K562 (cell line): ENCODE results near the gene ADPRHL1. TPM values are rescaled to one million over a fixed set of nuclear protein-coding genes. Genes with fewer than 3 reads are reported as not detected.

ENCODE experiments used
- ATAC-seq: fragments of 200-7000 bp; cut with Tn5 transposase; 3 replicates; pipeline ENCODE4 v1.9.1; 2020; ENCODE audit warnings: moderate library complexity
- BruUV-seq: library from RNA; stranded (reverse); fragments of 400-500 nt; replicated peaks from 2 replicates; lab custom pipeline; 2021; lab: Mats Ljungman, UMichigan
- CTCF ChIA-PET: fragments of 300-600 bp; formaldehyde crosslinking; extraction: SDS; loops from one replicate; lab custom pipeline; 2021; ENCODE audit warnings: low intra/inter-chr PET ratio; lab: Yijun Ruan, JAX
- POLR2A ChIA-PET: fragments of 300-600, 350-650 bp; sonication (Branson Sonifier 250); formaldehyde crosslinking; extraction: SDS; loops from one replicate; lab custom pipeline; 2021; ENCODE audit warnings: antibody characterized with exemption, inconsistent platforms; lab: Yijun Ruan, JAX
- DNase-seq, 4 experiments: peaks; one replicate each; pipeline versions ENCODE4 v3.0.0 to v3.0.0-alpha.2; 2011 to 2018; ENCODE audit warnings: low spot score in 3 of 4, mixed read lengths in 3 of 4; ENCODE audit errors: extremely low read depth in 1 of 4
- FAIRE-seq: peaks from 2 replicates; lab custom pipeline; 2011; peaks lifted over from hg19 to GRCh38; lab: Jason Lieb, UNC
- H2AFZ ChIP-seq: 2 replicates; pipeline ENCODE4 v1.6.0; 2011; ENCODE audit warnings: low read depth, low read length, control low read depth, inconsistent platforms
- H3K27ac ChIP-seq: fragments of 200-600 bp; 3 replicates; pipeline ENCODE4 v1.8.0; 2011; ENCODE audit warnings: low read depth, mild to moderate bottlenecking, control low read depth, inconsistent platforms, low read length, moderate library complexity, mixed read lengths; ENCODE audit errors: extremely low read depth
- H3K27me3 ChIP-seq, 2 experiments: fragments of 300-600 bp in 1 of 2; 2 replicates in 1 of 2; 3 replicates in 1 of 2; pipeline versions ENCODE4 v1.6.0 to v1.8.0; 2011; ENCODE audit warnings: inconsistent platforms in 2 of 2, low read length in 2 of 2, mild to moderate bottlenecking in 1 of 2, mixed read lengths in 1 of 2, moderate library complexity in 1 of 2; ENCODE audit not compliant: control insufficient read depth in 2 of 2, insufficient read depth in 2 of 2
- H3K36me3 ChIP-seq: fragments of 300-600 bp; 3 replicates; pipeline ENCODE4 v1.8.0; 2011; ENCODE audit warnings: mild to moderate bottlenecking, low read length, inconsistent platforms; ENCODE audit not compliant: control insufficient read depth, insufficient read depth
- H3K4me1 ChIP-seq, 2 experiments: fragments of 200-600 bp in 1 of 2; replicated peaks in 1 of 2; 2 replicates in 1 of 2; 3 replicates in 1 of 2; pipeline versions ENCODE4 v1.5.1 to v1.8.0; 2011; ENCODE audit warnings: inconsistent platforms in 2 of 2, low read length in 2 of 2, mild to moderate bottlenecking in 1 of 2, mixed read lengths in 1 of 2, moderate library complexity in 1 of 2; ENCODE audit not compliant: control insufficient read depth in 2 of 2, insufficient read depth in 2 of 2
- H3K4me2 ChIP-seq: 2 replicates; pipeline ENCODE4 v1.6.1; 2011; ENCODE audit warnings: low read length, control low read depth, inconsistent platforms, mixed read lengths; ENCODE audit not compliant: insufficient read depth
- H3K4me3 ChIP-seq: fragments of 200-600 bp; sonication (generic), shearing (Covaris generic); 2 replicates; pipeline ENCODE4 v1.5.1; 2016; ENCODE audit warnings: control low read depth, inconsistent platforms
- H3K79me2 ChIP-seq: fragments of 200-600 bp; 3 replicates; pipeline ENCODE4 v1.8.0; 2011; ENCODE audit warnings: low read length, inconsistent platforms; ENCODE audit not compliant: control insufficient read depth, insufficient read depth
- H3K9ac ChIP-seq, 2 experiments: 2 replicates each; pipeline versions ENCODE4 v1.6.0 to v1.6.1; 2011; ENCODE audit warnings: low read depth in 2 of 2, low read length in 2 of 2, control low read depth in 1 of 2, inconsistent platforms in 1 of 2, mild to moderate bottlenecking in 1 of 2, mixed read lengths in 1 of 2; ENCODE audit not compliant: insufficient read depth in 1 of 2
- H3K9me1 ChIP-seq: one replicate; pipeline ENCODE4 v1.6.0; 2011; ENCODE audit warnings: inconsistent platforms, mild to moderate bottlenecking, low read length, moderate library complexity; ENCODE audit not compliant: control insufficient read depth, insufficient read depth
- H3K9me3 ChIP-seq: replicated peaks from 2 replicates; pipeline ENCODE4 v1.5.1; 2011; ENCODE audit warnings: low read depth, low read length, inconsistent platforms; ENCODE audit not compliant: control insufficient read depth, insufficient read depth
- H4K20me1 ChIP-seq: replicated peaks from 2 replicates; pipeline ENCODE4 v1.6.1; 2011; ENCODE audit warnings: low read length, inconsistent platforms, mixed read lengths; ENCODE audit not compliant: control insufficient read depth, insufficient read depth
- HDAC1 ChIP-seq, 2 experiments: fragments of 450-650 bp; IDR thresholded peaks; 2 replicates each; pipeline ENCODE4 v1.6.1; 2016 to 2017; ENCODE audit warnings: inconsistent platforms in 1 of 2, mild to moderate bottlenecking in 1 of 2, moderate library complexity in 1 of 2
- ILF3 ChIP-seq: fragments of 450-650 bp; IDR thresholded peaks from 2 replicates; pipeline ENCODE4 v1.6.1; 2018; ENCODE audit warnings: antibody characterized with exemption, mild to moderate bottlenecking, moderate library complexity, borderline replicate concordance
- NR4A1 ChIP-seq, 2 experiments: fragments of 250-450 bp in 1 of 2; fragments of 450-650 bp in 1 of 2; sonication (Bioruptor Pico) in 1 of 2; IDR thresholded peaks; 2 replicates each; pipeline versions ENCODE4 v1.4.0 to v1.6.1; 2016 to 2020; ENCODE audit warnings: mild to moderate bottlenecking in 2 of 2, missing compliant biosample characterization in 1 of 2, missing genetic modification characterization in 1 of 2, moderate library complexity in 1 of 2
- ZNF197 ChIP-seq: fragments of 200-800 bp; sonication (Bioruptor generic); IDR thresholded peaks from 2 replicates; pipeline ENCODE4 v1.6.1; 2016; ENCODE audit warnings: low read depth, missing genetic modification characterization, missing compliant biosample characterization
- ZNF354B ChIP-seq: fragments of 250-450 bp; sonication (Bioruptor Pico); IDR thresholded peaks from 2 replicates; pipeline ENCODE4 v1.4.0; 2020
- WGBS: fragments of 100-300 bp; shearing (Covaris generic); methylation state at CpG from one replicate; pipeline ENCODE4 v1.1.6; 2016; ENCODE audit warnings: low coverage, mixed read lengths; ENCODE audit not compliant: insufficient coverage; ENCODE audit errors: missing lambda C conversion rate; 5-methylcytosine and 5-hydroxymethylcytosine counted together
- in situ Hi-C: fragments of 300-500 bp; cut with MboI; formaldehyde crosslinking; loops from 4 replicates; pipeline ENCODE4 v1.15.0; 2018; ENCODE audit warnings: inconsistent platforms, mixed read lengths
- intact Hi-C: fragments of 100-400 bp; cut with micrococcal nuclease; formaldehyde crosslinking; loops from 2 replicates; pipeline ENCODE4 v1.14.2; 2022
- polyA plus RNA-seq, 8 experiments: library from polyadenylated mRNA; depleted of rRNA in 4 of 8; stranded (reverse) in 5 of 8; unstranded in 3 of 8; fragments of >200 nt; fragmentation: Nextera tagmentation in 2 of 8; fragmentation: Illumina TruSeq in 1 of 8; extraction: Ambion mirVana in 2 of 8; extraction: Trizol in 1 of 8; gene quantifications; 2 replicates each; pipeline versions ENCODE4 v1.2.1 to v1.2.3, GENCODE V29; 2011 to 2014; ENCODE audit warnings: inconsistent platforms in 1 of 8, missing spikeins in 1 of 8
- total RNA-seq, 7 experiments: library from RNA; depleted of rRNA in 6 of 7; stranded (reverse); fragments of >200 nt in 6 of 7; fragmentation: Illumina TruSeq in 2 of 7; extraction: Trizol in 2 of 7; gene quantifications; 2 replicates each; pipeline versions ENCODE4 v1.2.1 to v1.2.3, GENCODE V29; 2011 to 2021; ENCODE audit warnings: low replicate concordance in 1 of 7
- TF ChIP-seq, protein P1 (sequence below): fragments of 200-800 bp; sonication (Bioruptor generic); IDR thresholded peaks from 2 replicates; pipeline ENCODE4 v1.6.1; 2016; ENCODE audit warnings: missing genetic modification characterization, missing compliant biosample characterization
- TF ChIP-seq, protein P2 (sequence below): sonication (generic); formaldehyde crosslinking; IDR thresholded peaks from 2 replicates; pipeline ENCODE4 v1.8.0; 2022; ENCODE audit warnings: mild to moderate bottlenecking, missing genetic modification reagents
- TF ChIP-seq, protein P3 (sequence below): fragments of 250-450 bp; sonication (Bioruptor Pico); IDR thresholded peaks from 2 replicates; pipeline ENCODE4 v1.4.0; 2020; ENCODE audit warnings: mild to moderate bottlenecking, moderate library complexity, borderline replicate concordance
- TF ChIP-seq, protein P4 (sequence below), 2 experiments: fragments of 200-800 bp in 1 of 2; sonication (Bioruptor generic) in 1 of 2; sonication (generic) in 1 of 2; formaldehyde crosslinking in 1 of 2; IDR thresholded peaks in 1 of 2; conservative IDR thresholded peaks in 1 of 2; 2 replicates each; pipeline versions ENCODE4 v1.5.0 to v1.6.1; 2016 to 2020; ENCODE audit warnings: missing compliant biosample characterization in 1 of 2, missing genetic modification characterization in 1 of 2, missing genetic modification reagents in 1 of 2

Gene ADPRHL1
- total and polyA plus RNA-seq, 9 of the 15 experiments (the other 6 are each of a cell fraction or from before 2014, with no cell fraction given) = 0.06 to 0.76 (median 0.37) TPM; not detected in 1

DNA sequence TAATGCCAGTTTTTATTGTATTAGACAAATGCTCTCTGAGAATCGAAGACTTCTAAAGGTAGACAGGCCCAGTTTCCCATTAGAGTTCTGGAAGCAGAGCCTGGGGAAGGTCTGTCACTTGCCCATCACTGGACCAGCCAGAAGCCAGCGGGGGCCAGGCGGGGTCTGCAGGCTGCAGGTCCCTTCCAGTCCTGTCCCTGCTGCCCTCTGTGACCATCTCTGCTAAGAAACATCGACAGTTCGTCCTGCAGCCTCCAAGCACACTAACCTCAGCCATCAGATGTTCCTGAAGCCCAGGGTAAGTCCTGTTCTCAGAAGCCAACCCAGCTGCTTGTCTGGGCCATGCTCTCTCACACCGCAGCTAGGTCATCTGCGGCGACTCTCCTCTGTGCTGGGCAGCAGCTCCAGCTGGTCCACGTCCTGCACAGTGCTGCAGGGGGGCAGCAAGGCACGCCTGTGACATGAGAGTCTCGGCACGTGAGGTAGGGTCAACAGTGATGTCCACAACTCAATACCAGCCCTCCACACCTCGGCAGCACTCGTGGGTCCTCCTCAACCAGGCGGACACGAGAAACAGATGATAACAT is 2.9 kb upstream of the ADPRHL1 start:
- no peak for ATAC-seq
- intact Hi-C loops (no loop called here), in situ Hi-C loops (no loop called here)
- H3K36me3 ChIP-seq = peaks cover 46% of the 10 kb centered on the region; the same call in 2 of the 3 replicates
- FAIRE-seq = no peak
- no peaks in the 10 kb centered on the region for H3K79me2 ChIP-seq
- H3K4me2 ChIP-seq = no peak overlapping the region
- H3K9me1 ChIP-seq = no peaks in the 10 kb centered on the region
- H3K4me3 ChIP-seq = no peak overlapping the region
- H3K27me3 ChIP-seq = no peaks in the 10 kb centered on the region
- ChIA-PET POLR2A (no interaction called here), CTCF (no interaction called here)
- no TSS peak for BruUV-seq
- no peak overlapping the region; a peak in 1 of 4 replicates for H3K9ac ChIP-seq
- 92% methylated on average over 14 of the region's 16 CpGs for WGBS
- DNase-seq = no peak
- H3K27ac ChIP-seq = no peak overlapping the region
- no peaks in the 10 kb centered on the region for H3K9me3 ChIP-seq
- no peaks in the 10 kb centered on the region for H4K20me1 ChIP-seq
- H2AFZ ChIP-seq = no peak overlapping the region
- peaks cover 5 to 14% of the 10 kb centered on the region in 2 experiments; a peak in 3 of 5 replicates for H3K4me1 ChIP-seq
- TF ChIP-seq ZNF197 (CRISPR knock-in tag) (no peak), HDAC1 (IDR thresholded peaks at IDR 0.05) (no peak), ILF3 (no peak), NR4A1 (CRISPR knock-in tag; IDR thresholded peaks at IDR 0.05) (no peak), NR4A1 (tag; IDR thresholded peaks at IDR 0.05) (no peak), ZNF354B (CRISPR knock-in tag) (no peak)
- TF ChIP-seq, protein P1, sequence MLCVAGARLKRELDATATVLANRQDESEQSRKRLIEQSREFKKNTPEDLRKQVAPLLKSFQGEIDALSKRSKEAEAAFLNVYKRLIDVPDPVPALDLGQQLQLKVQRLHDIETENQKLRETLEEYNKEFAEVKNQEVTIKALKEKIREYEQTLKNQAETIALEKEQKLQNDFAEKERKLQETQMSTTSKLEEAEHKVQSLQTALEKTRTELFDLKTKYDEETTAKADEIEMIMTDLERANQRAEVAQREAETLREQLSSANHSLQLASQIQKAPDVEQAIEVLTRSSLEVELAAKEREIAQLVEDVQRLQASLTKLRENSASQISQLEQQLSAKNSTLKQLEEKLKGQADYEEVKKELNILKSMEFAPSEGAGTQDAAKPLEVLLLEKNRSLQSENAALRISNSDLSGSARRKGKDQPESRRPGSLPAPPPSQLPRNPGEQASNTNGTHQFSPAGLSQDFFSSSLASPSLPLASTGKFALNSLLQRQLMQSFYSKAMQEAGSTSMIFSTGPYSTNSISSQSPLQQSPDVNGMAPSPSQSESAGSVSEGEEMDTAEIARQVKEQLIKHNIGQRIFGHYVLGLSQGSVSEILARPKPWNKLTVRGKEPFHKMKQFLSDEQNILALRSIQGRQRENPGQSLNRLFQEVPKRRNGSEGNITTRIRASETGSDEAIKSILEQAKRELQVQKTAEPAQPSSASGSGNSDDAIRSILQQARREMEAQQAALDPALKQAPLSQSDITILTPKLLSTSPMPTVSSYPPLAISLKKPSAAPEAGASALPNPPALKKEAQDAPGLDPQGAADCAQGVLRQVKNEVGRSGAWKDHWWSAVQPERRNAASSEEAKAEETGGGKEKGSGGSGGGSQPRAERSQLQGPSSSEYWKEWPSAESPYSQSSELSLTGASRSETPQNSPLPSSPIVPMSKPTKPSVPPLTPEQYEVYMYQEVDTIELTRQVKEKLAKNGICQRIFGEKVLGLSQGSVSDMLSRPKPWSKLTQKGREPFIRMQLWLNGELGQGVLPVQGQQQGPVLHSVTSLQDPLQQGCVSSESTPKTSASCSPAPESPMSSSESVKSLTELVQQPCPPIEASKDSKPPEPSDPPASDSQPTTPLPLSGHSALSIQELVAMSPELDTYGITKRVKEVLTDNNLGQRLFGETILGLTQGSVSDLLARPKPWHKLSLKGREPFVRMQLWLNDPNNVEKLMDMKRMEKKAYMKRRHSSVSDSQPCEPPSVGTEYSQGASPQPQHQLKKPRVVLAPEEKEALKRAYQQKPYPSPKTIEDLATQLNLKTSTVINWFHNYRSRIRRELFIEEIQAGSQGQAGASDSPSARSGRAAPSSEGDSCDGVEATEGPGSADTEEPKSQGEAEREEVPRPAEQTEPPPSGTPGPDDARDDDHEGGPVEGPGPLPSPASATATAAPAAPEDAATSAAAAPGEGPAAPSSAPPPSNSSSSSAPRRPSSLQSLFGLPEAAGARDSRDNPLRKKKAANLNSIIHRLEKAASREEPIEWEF (CRISPR knock-in tag) = no peak
- TF ChIP-seq, protein P2, sequence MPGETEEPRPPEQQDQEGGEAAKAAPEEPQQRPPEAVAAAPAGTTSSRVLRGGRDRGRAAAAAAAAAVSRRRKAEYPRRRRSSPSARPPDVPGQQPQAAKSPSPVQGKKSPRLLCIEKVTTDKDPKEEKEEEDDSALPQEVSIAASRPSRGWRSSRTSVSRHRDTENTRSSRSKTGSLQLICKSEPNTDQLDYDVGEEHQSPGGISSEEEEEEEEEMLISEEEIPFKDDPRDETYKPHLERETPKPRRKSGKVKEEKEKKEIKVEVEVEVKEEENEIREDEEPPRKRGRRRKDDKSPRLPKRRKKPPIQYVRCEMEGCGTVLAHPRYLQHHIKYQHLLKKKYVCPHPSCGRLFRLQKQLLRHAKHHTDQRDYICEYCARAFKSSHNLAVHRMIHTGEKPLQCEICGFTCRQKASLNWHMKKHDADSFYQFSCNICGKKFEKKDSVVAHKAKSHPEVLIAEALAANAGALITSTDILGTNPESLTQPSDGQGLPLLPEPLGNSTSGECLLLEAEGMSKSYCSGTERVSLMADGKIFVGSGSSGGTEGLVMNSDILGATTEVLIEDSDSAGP (CRISPR knock-in tag) = no peak
- TF ChIP-seq, protein P3, sequence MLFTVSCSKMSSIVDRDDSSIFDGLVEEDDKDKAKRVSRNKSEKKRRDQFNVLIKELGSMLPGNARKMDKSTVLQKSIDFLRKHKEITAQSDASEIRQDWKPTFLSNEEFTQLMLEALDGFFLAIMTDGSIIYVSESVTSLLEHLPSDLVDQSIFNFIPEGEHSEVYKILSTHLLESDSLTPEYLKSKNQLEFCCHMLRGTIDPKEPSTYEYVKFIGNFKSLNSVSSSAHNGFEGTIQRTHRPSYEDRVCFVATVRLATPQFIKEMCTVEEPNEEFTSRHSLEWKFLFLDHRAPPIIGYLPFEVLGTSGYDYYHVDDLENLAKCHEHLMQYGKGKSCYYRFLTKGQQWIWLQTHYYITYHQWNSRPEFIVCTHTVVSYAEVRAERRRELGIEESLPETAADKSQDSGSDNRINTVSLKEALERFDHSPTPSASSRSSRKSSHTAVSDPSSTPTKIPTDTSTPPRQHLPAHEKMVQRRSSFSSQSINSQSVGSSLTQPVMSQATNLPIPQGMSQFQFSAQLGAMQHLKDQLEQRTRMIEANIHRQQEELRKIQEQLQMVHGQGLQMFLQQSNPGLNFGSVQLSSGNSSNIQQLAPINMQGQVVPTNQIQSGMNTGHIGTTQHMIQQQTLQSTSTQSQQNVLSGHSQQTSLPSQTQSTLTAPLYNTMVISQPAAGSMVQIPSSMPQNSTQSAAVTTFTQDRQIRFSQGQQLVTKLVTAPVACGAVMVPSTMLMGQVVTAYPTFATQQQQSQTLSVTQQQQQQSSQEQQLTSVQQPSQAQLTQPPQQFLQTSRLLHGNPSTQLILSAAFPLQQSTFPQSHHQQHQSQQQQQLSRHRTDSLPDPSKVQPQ (CRISPR knock-in tag) = no peak
- TF ChIP-seq, protein P4, sequence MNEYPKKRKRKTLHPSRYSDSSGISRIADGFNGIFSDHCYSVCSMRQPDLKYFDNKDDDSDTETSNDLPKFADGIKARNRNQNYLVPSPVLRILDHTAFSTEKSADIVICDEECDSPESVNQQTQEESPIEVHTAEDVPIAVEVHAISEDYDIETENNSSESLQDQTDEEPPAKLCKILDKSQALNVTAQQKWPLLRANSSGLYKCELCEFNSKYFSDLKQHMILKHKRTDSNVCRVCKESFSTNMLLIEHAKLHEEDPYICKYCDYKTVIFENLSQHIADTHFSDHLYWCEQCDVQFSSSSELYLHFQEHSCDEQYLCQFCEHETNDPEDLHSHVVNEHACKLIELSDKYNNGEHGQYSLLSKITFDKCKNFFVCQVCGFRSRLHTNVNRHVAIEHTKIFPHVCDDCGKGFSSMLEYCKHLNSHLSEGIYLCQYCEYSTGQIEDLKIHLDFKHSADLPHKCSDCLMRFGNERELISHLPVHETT (CRISPR knock-in tag; conservative IDR thresholded peaks at IDR 0.05 in 1 of 2, IDR thresholded peaks at IDR 0.05 in 1 of 2) = no peak
